RPMI7951 (cell line): ENCODE measurements around the gene PARP3. TPM values are rescaled to one million over a fixed set of nuclear protein-coding genes. Genes with fewer than 3 reads are reported as not detected.
A peak's percentile ranks its signal among the peaks of the same experiment; 100 is the strongest.
"Not testable (repeated sequence)": the region's sequence is repeated elsewhere in the genome, so short reads cannot be mapped to it uniquely, and the experiment has no call there.

Source experiments
- DNase-seq: peaks from one replicate; pipeline ENCODE4 v3.0.0-alpha.2; 2012; ENCODE audit warnings: low read depth
- total RNA-seq: library from RNA; depleted of rRNA; stranded (reverse); fragments of >200 nt; shearing (Covaris generic); gene quantifications from 2 replicates; pipeline ENCODE4 v1.2.3, GENCODE V29; 2014; rRNA removed

Gene PARP3
- total RNA-seq, 1 experiment from 2014 or later = 31.4 TPM

- no peak for DNase-seq
These were observed 42.9 kb downstream of the PARP3 start for GRCh38 chr3:51985063-51985462.

- no peak for DNase-seq
These were observed 44.1 kb downstream of the PARP3 start for GRCh38 chr3:51986010-51986947.

- DNase-seq = no peak
These were observed 45.4 kb downstream of the PARP3 start for GRCh38 chr3:51987568-51987967.

GRCh38 chr3:51988286-51989146 is 46.4 kb downstream of the PARP3 start:
- no peak for DNase-seq

GRCh38 chr3:51990501-51990971 is 48.4 kb downstream of the PARP3 start:
- not testable (repeated sequence) for DNase-seq

GRCh38 chr3:51992017-51992682 is 50.0 kb downstream of the PARP3 start:
- DNase-seq = no peak

GRCh38 chr3:51993657-51994056 is 51.5 kb downstream of the PARP3 start:
- not testable (repeated sequence) for DNase-seq

GRCh38 chr3:51994530-51994929 is 52.4 kb downstream of the PARP3 start:
- DNase-seq = no peak

- peak; percentile 95 for DNase-seq
These were observed 53.4 kb downstream of the PARP3 start, which contains the start of gene RPL29 for GRCh38 chr3:51995346-51996163. RPL29 (minus strand) TSS chr3:51995895; CDS start chr3:51995461, 434 bp downstream.

GRCh38 chr3:51997172-51997571 is 55.0 kb downstream of the PARP3 start:
- no peak for DNase-seq

- peak; percentile 52 for DNase-seq
These were observed 55.9 kb downstream of the PARP3 start for GRCh38 chr3:51997935-51998596.

Other genes starting within 250 kb of the PARP3 start
- 0.10 and 0.12 TPM in 2 replicates for gene GRM2, start 235.3 kb upstream of the PARP3 start, total RNA-seq
- gene IQCF6, start 163.1 kb upstream of the PARP3 start, total RNA-seq = not detected in 2 replicates
- not detected in 2 replicates for gene IQCF2, start 80.7 kb upstream of the PARP3 start, total RNA-seq
- gene IQCF5, start 66.8 kb upstream of the PARP3 start, total RNA-seq = not detected in 2 replicates
- not detected in 2 replicates for gene IQCF1, start 39.0 kb upstream of the PARP3 start, total RNA-seq
- 29.0 and 37.6 TPM in 2 replicates for gene RRP9, start 459 bp upstream of the PARP3 start, total RNA-seq
- not detected in 2 replicates for gene GPR62, start 13.0 kb downstream of the PARP3 start, total RNA-seq
- gene PCBP4, start 25.1 kb downstream of the PARP3 start, total RNA-seq = 65.7 and 72.5 TPM in 2 replicates
- gene ABHD14B, start 31.7 kb downstream of the PARP3 start, total RNA-seq = 36.8 and 37.5 TPM in 2 replicates
- gene ABHD14A, start 32.7 kb downstream of the PARP3 start, total RNA-seq = 21.9 and 29.1 TPM in 2 replicates
- 50.0 and 55.1 TPM in 2 replicates for gene ACY1, start 41.2 kb downstream of the PARP3 start, total RNA-seq
- gene RPL29, start 53.5 kb downstream of the PARP3 start, total RNA-seq = 1,313 and 1,434 TPM in 2 replicates
- 16.9 and 18.5 TPM in 2 replicates for gene DUSP7, start 114.2 kb downstream of the PARP3 start, total RNA-seq
- 20.4 and 21.4 TPM in 2 replicates for gene POC1A, start 212.1 kb downstream of the PARP3 start, total RNA-seq